ENCODE results near the gene RNPS1. TPM values are rescaled to one million over a fixed set of nuclear protein-coding genes. Genes with fewer than 3 reads are reported as not detected.

Gene RNPS1
- total and polyA plus RNA-seq, 2 of the 4 experiments (the other 2 are of a cell fraction) = 57.5 to 192 TPM

- no peak for TF ChIP-seq USF2 (IDR thresholded peaks at IDR 0.05; ENCODE audit: low read depth, low read length)
- TF ChIP-seq CEBPB (IDR thresholded peaks at IDR 0.05; ENCODE audit: low read depth, low read length) = no peak
- no peak for TF ChIP-seq MAFK (IDR thresholded peaks at IDR 0.05; ENCODE audit: low read depth, low read length)
These were observed 31.9 kb upstream of the RNPS1 start (continued) for GRCh38 chr16:2299915-2300192.

GRCh38 chr16:2299121-2299914 lies 31.4 kb upstream of the RNPS1 start:
- H3K27ac ChIP-seq (ENCODE audit: insufficient read depth, low read length) = no peak overlapping the region
- H3K9me1 ChIP-seq (ENCODE audit: insufficient read depth, low read length) = no peaks in the 10 kb centered on the region
- intact Hi-C loops (cut with micrococcal nuclease) = no loop called here
- in situ Hi-C loops (cut with MboI; ENCODE audit: low sequenced_read_pairs) = no loop called here
- ChIA-PET CTCF (no interaction called here), POLR2A (ENCODE audit: unreplicated experiment) (no interaction called here)
- no peak overlapping the region for H3K23ac ChIP-seq (ENCODE audit: low read depth, low read length)
- no TSS peak for BruUV-seq (replicated peaks)
- peaks cover 19% of the 10 kb centered on the region for H3K27me3 ChIP-seq (ENCODE audit: control insufficient read depth, insufficient read depth, low read length)
- peak overlapping the region; percentile 63 for H2AFZ ChIP-seq (replicated peaks; ENCODE audit: low read length, poor library complexity)
- no peak overlapping the region for H4K8ac ChIP-seq (ENCODE audit: low read depth in 2 of 2, low read length in 2 of 2)
- H3K14ac ChIP-seq (replicated peaks; ENCODE audit: low read depth, low read length) = no peak overlapping the region
- dilution Hi-C loops (cut with HindIII; ENCODE audit: low sequenced_read_pairs, unreplicated experiment) = no loop called here
- H3K9me3 ChIP-seq (ENCODE audit: control insufficient read depth, insufficient read depth, low read length) = no peaks in the 10 kb centered on the region
- H3K18ac ChIP-seq (ENCODE audit: low read depth, low read length) = no peak overlapping the region
- no peak overlapping the region for H3K4ac ChIP-seq (ENCODE audit: low read depth, low read length)
- H2BK20ac ChIP-seq (ENCODE audit: low read depth, low read length) = no peak overlapping the region
- no peak overlapping the region for H2BK120ac ChIP-seq (ENCODE audit: low read depth, low read length)
- H3K79me1 ChIP-seq (ENCODE audit: low read depth in 1 of 2, low read length in 2 of 2) = no peaks in the 10 kb centered on the region
- no peak overlapping the region for H3K4me3 ChIP-seq (ENCODE audit: insufficient read depth, low read depth, low read length)
- no peak overlapping the region for H4K5ac ChIP-seq (ENCODE audit: low read depth, low read length)
- no peak overlapping the region for H4K91ac ChIP-seq (ENCODE audit: insufficient read depth, low read depth, low read length)
- H2AK5ac ChIP-seq (ENCODE audit: low read depth, low read length) = no peak overlapping the region
- H3K56ac ChIP-seq (ENCODE audit: extremely low read depth, insufficient read depth, low read length) = no peak overlapping the region
- TF ChIP-seq MAZ (IDR thresholded peaks at IDR 0.05; ENCODE audit: borderline replicate concordance, low read depth, low read length) = no peak
- no peak for TF ChIP-seq POLR2A (IDR thresholded peaks at IDR 0.05; ENCODE audit: low read depth, low read length)
- H3K9ac ChIP-seq (ENCODE audit: low read depth, low read length) = no peak overlapping the region
- H2BK5ac ChIP-seq (ENCODE audit: low read depth, low read length, poor library complexity, severe bottlenecking) = no peak overlapping the region
- H4K20me1 ChIP-seq (ENCODE audit: insufficient read depth, low read length) = no peaks in the 10 kb centered on the region
- H3K36me3 ChIP-seq (ENCODE audit: control insufficient read depth, insufficient read depth, low read length) = no peaks in the 10 kb centered on the region
- no peak for ATAC-seq (ENCODE audit: low read depth)
- no peaks in the 10 kb centered on the region for H3K4me1 ChIP-seq (ENCODE audit: control insufficient read depth, insufficient read depth, low read length)
- H3K4me2 ChIP-seq (ENCODE audit: low read depth, low read length) = no peak overlapping the region
- H2AK9ac ChIP-seq (replicated peaks; ENCODE audit: low read depth, low read length, poor library complexity) = no peak overlapping the region
- WGBS, 2 experiments (ENCODE audit: extremely low coverage in 2 of 2, insufficient read length in 1 of 2) = 67% methylated on average over 10 of the region's 31 CpGs; no CpG with 5 or more reads in 1 of the 2 experiments
- no peak overlapping the region for H2BK15ac ChIP-seq (ENCODE audit: low read depth, low read length)
- no peak for DNase-seq

Data from IMR-90 (cell line).